ENCODE measurements around the gene CENPV.
A peak's percentile ranks its signal among the peaks of the same experiment; 100 is the strongest.

The CENPV gene

GRCh38 chr17:16361874-16362273, 8.6 kb upstream of the CENPV start:
- DNase-seq (ENCODE audit: low spot score) = no peak

GRCh38 chr17:16358394-16358793, 5.1 kb upstream of the CENPV start:
- no peak for DNase-seq (ENCODE audit: low spot score)

- no peak for DNase-seq (ENCODE audit: low spot score)
These were observed 1.3 kb upstream of the CENPV start for GRCh38 chr17:16354585-16354984.

- DNase-seq (ENCODE audit: low spot score) = peak; percentile 75
These were observed 477 bp downstream of the CENPV start for GRCh38 chr17:16352667-16353316.

GRCh38 chr17:16352303-16352666, 984 bp downstream of the CENPV start:
- DNase-seq (ENCODE audit: low spot score) = peak; percentile 83

- no peak for DNase-seq (ENCODE audit: low spot score)
These were observed 1.4 kb downstream of the CENPV start for GRCh38 chr17:16351831-16352230.

GRCh38 chr17:16349431-16349830, 3.8 kb downstream of the CENPV start:
- DNase-seq (ENCODE audit: low spot score) = no peak

GRCh38 chr17:16348586-16348985, 4.7 kb downstream of the CENPV start:
- DNase-seq (ENCODE audit: low spot score) = no peak

GRCh38 chr17:16346721-16347271, 6.5 kb downstream of the CENPV start:
- no peak for DNase-seq (ENCODE audit: low spot score)

GRCh38 chr17:16345565-16345964, 7.7 kb downstream of the CENPV start:
- DNase-seq (ENCODE audit: low spot score) = no peak

GRCh38 chr17:16343569-16343968, 9.7 kb downstream of the CENPV start:
- no peak for DNase-seq (ENCODE audit: low spot score)

- no peak for DNase-seq (ENCODE audit: low spot score)
These were observed 10.3 kb downstream of the CENPV start for GRCh38 chr17:16342979-16343378.

- no peak for DNase-seq (ENCODE audit: low spot score)
These were observed 13.3 kb downstream of the CENPV start for GRCh38 chr17:16339959-16340358.

- DNase-seq (ENCODE audit: low spot score) = no peak
These were observed 13.9 kb downstream of the CENPV start for GRCh38 chr17:16339402-16339801.

GRCh38 chr17:16338391-16338790, 14.9 kb downstream of the CENPV start:
- no peak for DNase-seq (ENCODE audit: low spot score)

- no peak for DNase-seq (ENCODE audit: low spot score)
These were observed 23.6 kb downstream of the CENPV start for GRCh38 chr17:16329519-16330271.

GRCh38 chr17:16328997-16329396, 24.3 kb downstream of the CENPV start:
- DNase-seq (ENCODE audit: low spot score) = peak; percentile 25

- no peak for DNase-seq (ENCODE audit: low spot score)
These were observed 26.3 kb downstream of the CENPV start for GRCh38 chr17:16327018-16327417.

- no peak for DNase-seq (ENCODE audit: low spot score)
These were observed 27.3 kb downstream of the CENPV start for GRCh38 chr17:16325964-16326363.

GRCh38 chr17:16322636-16323035, 30.6 kb downstream of the CENPV start:
- DNase-seq (ENCODE audit: low spot score) = no peak

- no peak for DNase-seq (ENCODE audit: low spot score)
These were observed 33.3 kb downstream of the CENPV start for GRCh38 chr17:16319969-16320368.

GRCh38 chr17:16314859-16315258, 38.4 kb downstream of the CENPV start:
- DNase-seq (ENCODE audit: low spot score) = no peak

- no peak for DNase-seq (ENCODE audit: low spot score)
These were observed 39.1 kb downstream of the CENPV start for GRCh38 chr17:16314189-16314588.
